ENCODE results near the gene CD7.

The CD7 gene

GRCh38 chr17:82302991-82303943, 14.1 kb downstream of the CD7 start:
- Histone ChIP-seq H3K36me3 (ENCODE audit: insufficient read depth, low read length) (no peaks in the 10 kb centered on the region), H3K4me1 (ENCODE audit: insufficient read depth, low read length) (peaks cover under 1% of the 10 kb centered on the region; the same call in 1 of the 2 replicates), H3K9me3 (ENCODE audit: control insufficient read depth, insufficient read depth, low read length) (no peaks in the 10 kb centered on the region), H3K9ac (ENCODE audit: low read depth, low read length) (no peak overlapping the region)

DNA sequence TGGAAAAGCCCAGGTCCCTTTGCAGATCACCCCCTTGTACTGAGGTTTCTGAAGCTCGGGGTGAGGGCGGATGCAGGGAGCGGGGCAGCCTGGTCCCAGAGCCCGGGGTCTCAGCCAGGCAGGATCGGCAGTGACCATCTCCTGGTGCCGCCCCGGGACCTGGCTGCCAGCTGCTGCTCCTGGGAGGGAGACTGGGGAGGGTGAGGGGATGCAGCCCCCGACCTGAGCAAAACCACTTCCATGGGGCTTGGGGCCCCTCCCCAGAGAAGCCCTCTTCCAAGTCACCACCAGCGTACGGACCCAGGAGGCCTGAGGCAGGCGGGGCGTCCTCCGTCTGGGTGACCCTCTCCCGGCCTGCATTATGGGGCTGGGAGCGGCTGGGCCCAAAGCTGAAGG, 14.8 kb downstream of the CD7 start:
- H3K9me3 ChIP-seq (ENCODE audit: control insufficient read depth, insufficient read depth, low read length): no peaks in the 10 kb centered on the region
- H3K36me3 ChIP-seq (ENCODE audit: insufficient read depth, low read length): no peaks in the 10 kb centered on the region
- peaks cover 6% of the 10 kb centered on the region; the same call in 1 of the 2 replicates for H3K4me1 ChIP-seq (ENCODE audit: insufficient read depth, low read length)
- no peak overlapping the region for H3K9ac ChIP-seq (ENCODE audit: low read depth, low read length)

- Histone ChIP-seq H3K36me3 (ENCODE audit: insufficient read depth, low read length) (no peaks in the 10 kb centered on the region), H3K4me1 (ENCODE audit: insufficient read depth, low read length) (peaks cover 6% of the 10 kb centered on the region; the same call in 1 of the 2 replicates), H3K9me3 (ENCODE audit: control insufficient read depth, insufficient read depth, low read length) (no peaks in the 10 kb centered on the region), H3K9ac (ENCODE audit: low read depth, low read length) (no peak overlapping the region)
Observed at GRCh38 chr17:82301916-82302567, 15.4 kb downstream of the CD7 start.

GRCh38 chr17:82301300-82301915, 16.0 kb downstream of the CD7 start:
- H3K9me3 ChIP-seq (ENCODE audit: control insufficient read depth, insufficient read depth, low read length): no peaks in the 10 kb centered on the region
- H3K4me1 ChIP-seq (ENCODE audit: insufficient read depth, low read length): peaks cover 6% of the 10 kb centered on the region; the same call in 1 of the 2 replicates
- H3K9ac ChIP-seq (ENCODE audit: low read depth, low read length): no peak overlapping the region
- H3K36me3 ChIP-seq (ENCODE audit: insufficient read depth, low read length): no peaks in the 10 kb centered on the region

GRCh38 chr17:82300707-82301270, 16.6 kb downstream of the CD7 start:
- H3K36me3 ChIP-seq (ENCODE audit: insufficient read depth, low read length): no peaks in the 10 kb centered on the region
- H3K4me1 ChIP-seq (ENCODE audit: insufficient read depth, low read length): peaks cover 6% of the 10 kb centered on the region; the same call in 1 of the 2 replicates
- H3K9ac ChIP-seq (ENCODE audit: low read depth, low read length): no peak overlapping the region
- H3K9me3 ChIP-seq (ENCODE audit: control insufficient read depth, insufficient read depth, low read length): no peaks in the 10 kb centered on the region

- no peak overlapping the region for H3K9ac ChIP-seq (ENCODE audit: low read depth, low read length)
- no peaks in the 10 kb centered on the region for H3K36me3 ChIP-seq (ENCODE audit: insufficient read depth, low read length)
- H3K9me3 ChIP-seq (ENCODE audit: control insufficient read depth, insufficient read depth, low read length): no peaks in the 10 kb centered on the region
- H3K4me1 ChIP-seq (ENCODE audit: insufficient read depth, low read length): peaks cover 6% of the 10 kb centered on the region; the same call in 1 of the 2 replicates
Observed at GRCh38 chr17:82300228-82300627, 17.2 kb downstream of the CD7 start.

GRCh38 chr17:82299452-82299851, 18.0 kb downstream of the CD7 start:
- Histone ChIP-seq H3K4me1 (ENCODE audit: insufficient read depth, low read length) (peaks cover 6% of the 10 kb centered on the region; the same call in 1 of the 2 replicates), H3K36me3 (ENCODE audit: insufficient read depth, low read length) (no peaks in the 10 kb centered on the region), H3K9ac (ENCODE audit: low read depth, low read length) (no peak overlapping the region), H3K9me3 (ENCODE audit: control insufficient read depth, insufficient read depth, low read length) (no peaks in the 10 kb centered on the region)

DNA sequence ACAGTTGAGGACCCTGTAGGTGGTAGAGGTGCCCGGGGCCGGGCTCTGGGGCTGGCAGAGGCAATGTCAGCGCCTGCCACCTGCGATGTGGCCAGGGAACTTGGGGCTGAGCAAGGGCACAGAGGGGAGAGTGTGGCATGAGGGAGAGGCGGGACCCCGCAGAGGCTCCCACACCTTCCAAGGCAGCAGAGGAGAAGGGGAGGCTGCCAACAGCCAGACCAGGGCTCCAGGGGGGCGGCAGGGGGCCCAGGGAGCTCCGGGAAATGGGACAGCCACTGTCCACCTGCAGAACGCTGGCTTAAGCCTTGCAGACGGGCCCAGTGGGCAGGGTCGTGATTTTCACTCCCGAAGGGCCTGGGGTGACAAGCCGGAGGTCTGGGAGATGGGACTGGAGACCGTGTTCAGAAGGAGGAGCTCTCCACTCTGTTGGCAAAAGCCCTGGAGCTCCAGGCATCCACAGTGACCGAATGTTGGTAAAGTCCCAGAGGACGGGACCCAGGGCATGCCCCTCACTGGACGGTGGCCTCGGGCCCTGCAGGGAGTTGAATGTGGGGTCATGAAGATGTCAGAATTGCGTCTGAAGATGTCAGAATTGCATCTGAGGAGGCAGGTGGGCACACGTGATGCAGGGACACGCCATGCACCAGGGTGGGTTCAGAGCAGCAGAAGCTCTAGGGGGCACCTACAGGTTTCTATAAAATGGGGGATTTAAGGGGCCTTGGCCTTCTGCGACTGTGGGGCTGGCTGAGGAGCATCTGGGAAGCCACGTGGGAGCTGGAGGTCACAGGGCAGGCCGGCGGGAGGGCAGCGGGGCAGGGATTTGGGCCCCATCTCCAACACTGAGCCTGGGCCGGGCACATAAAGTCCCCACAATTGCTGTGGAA, 18.6 kb downstream of the CD7 start:
- Histone ChIP-seq H3K9me3 (ENCODE audit: control insufficient read depth, insufficient read depth, low read length) (no peaks in the 10 kb centered on the region), H3K36me3 (ENCODE audit: insufficient read depth, low read length) (no peaks in the 10 kb centered on the region), H3K4me1 (ENCODE audit: insufficient read depth, low read length) (peaks cover 6% of the 10 kb centered on the region; the same call in 1 of the 2 replicates), H3K9ac (ENCODE audit: low read depth, low read length) (no peak overlapping the region)

- no peaks in the 10 kb centered on the region for H3K36me3 ChIP-seq (ENCODE audit: insufficient read depth, low read length)
- H3K9me3 ChIP-seq (ENCODE audit: control insufficient read depth, insufficient read depth, low read length): no peaks in the 10 kb centered on the region
- H3K4me1 ChIP-seq (ENCODE audit: insufficient read depth, low read length): peaks cover 6% of the 10 kb centered on the region; the same call in 1 of the 2 replicates
- H3K9ac ChIP-seq (ENCODE audit: low read depth, low read length): no peak overlapping the region
Observed at GRCh38 chr17:82297714-82298537, 19.5 kb downstream of the CD7 start.

DNA sequence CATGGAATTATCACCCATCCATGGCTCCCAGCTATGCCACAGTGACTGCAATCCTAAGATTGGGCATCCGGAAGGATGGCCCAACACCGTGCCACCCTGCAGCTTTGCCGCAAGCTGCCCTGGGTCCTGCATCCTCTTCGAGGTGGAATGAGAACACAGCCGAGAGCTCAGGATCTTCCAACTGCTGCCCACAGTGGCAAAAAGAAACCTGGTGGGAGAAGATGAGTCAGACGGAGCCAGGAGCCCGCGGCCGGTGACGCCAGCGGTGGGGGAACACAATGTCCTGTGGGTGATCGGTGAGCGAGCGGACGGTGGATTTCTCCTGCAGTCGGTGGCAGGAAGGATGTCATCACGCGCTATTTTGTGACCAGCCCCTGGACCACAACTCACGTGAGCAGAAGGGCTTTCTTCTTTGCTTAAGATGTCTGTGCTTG, 20.1 kb downstream of the CD7 start:
- Histone ChIP-seq H3K9ac (ENCODE audit: low read depth, low read length) (no peak overlapping the region), H3K4me1 (ENCODE audit: insufficient read depth, low read length) (peaks cover 6% of the 10 kb centered on the region; the same call in 1 of the 2 replicates), H3K9me3 (ENCODE audit: control insufficient read depth, insufficient read depth, low read length) (no peaks in the 10 kb centered on the region), H3K36me3 (ENCODE audit: insufficient read depth, low read length) (no peaks in the 10 kb centered on the region)

DNA sequence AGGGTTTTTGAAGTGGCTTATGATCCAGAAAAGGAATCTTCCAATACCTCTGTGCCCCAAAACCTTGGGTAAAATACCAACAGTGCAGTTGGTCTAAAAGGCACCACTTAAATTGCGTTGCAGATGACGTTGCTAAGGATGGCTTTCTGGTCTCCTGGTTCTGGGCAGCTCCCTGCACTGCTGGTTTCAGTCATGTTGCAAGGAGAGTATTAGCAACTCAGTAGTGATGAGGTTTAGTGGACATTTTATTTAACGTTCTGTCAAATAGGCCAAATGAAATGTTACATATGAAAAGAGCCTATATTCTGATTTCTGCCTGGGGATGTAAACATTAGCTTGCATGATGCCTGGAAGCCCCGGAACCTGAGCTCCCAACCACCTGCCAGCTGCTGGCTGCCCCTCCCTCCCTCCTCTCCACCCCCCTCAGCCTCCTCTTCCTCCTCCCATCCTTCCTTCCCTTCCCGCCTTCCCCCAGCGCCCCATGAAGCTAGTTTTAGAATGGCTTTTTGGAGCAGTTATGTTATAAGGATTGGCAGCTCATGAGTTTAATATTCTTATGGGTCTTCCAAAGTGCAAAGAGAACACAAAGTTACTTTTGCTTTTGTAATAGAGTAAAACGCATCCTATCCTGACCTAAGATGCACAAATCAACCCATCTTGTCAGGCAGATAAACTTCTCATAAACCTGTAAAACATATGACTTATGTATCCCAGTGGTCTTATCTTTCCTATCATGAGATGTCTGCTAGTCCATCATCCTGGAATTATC, 20.7 kb downstream of the CD7 start:
- H3K36me3 ChIP-seq (ENCODE audit: insufficient read depth, low read length): no peaks in the 10 kb centered on the region
- H3K4me1 ChIP-seq (ENCODE audit: insufficient read depth, low read length): peaks cover 6% of the 10 kb centered on the region; the same call in 1 of the 2 replicates
- no peaks in the 10 kb centered on the region for H3K9me3 ChIP-seq (ENCODE audit: control insufficient read depth, insufficient read depth, low read length)
- no peak overlapping the region for H3K9ac ChIP-seq (ENCODE audit: low read depth, low read length)

DNA sequence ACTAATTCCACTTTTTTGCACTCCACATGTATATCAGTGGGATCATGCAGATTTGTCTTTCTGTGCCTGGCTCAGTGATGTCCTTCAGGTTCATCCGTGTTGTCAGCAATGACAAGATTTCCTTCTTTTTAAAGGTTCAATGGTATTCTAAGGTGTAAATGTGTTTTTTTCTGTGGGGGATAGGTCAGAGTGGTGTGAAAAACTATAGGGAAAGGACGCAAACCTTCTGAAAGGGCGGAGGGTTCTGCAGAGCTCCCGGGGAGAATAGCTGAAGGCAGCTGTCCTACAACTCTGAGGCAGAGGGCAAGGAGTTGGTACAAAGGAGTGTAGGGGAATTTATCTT, 22.0 kb downstream of the CD7 start:
- peaks cover 6% of the 10 kb centered on the region; the same call in 1 of the 2 replicates for H3K4me1 ChIP-seq (ENCODE audit: insufficient read depth, low read length)
- no peaks in the 10 kb centered on the region for H3K36me3 ChIP-seq (ENCODE audit: insufficient read depth, low read length)
- no peaks in the 10 kb centered on the region for H3K9me3 ChIP-seq (ENCODE audit: control insufficient read depth, insufficient read depth, low read length)
- H3K9ac ChIP-seq (ENCODE audit: low read depth, low read length): no peak overlapping the region
